ENCODE data around the gene LPGAT1. TPM values are rescaled to one million over a fixed set of nuclear protein-coding genes. Genes with fewer than 3 reads are reported as not detected.
A peak's percentile ranks its signal among the peaks of the same experiment; 100 is the strongest.
"Not testable (repeated sequence)": the region's sequence is repeated elsewhere in the genome, so short reads cannot be mapped to it uniquely, and the experiment has no call there.

Gene LPGAT1, protein sequence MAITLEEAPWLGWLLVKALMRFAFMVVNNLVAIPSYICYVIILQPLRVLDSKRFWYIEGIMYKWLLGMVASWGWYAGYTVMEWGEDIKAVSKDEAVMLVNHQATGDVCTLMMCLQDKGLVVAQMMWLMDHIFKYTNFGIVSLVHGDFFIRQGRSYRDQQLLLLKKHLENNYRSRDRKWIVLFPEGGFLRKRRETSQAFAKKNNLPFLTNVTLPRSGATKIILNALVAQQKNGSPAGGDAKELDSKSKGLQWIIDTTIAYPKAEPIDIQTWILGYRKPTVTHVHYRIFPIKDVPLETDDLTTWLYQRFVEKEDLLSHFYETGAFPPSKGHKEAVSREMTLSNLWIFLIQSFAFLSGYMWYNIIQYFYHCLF
- 22.0 and 27.6 TPM in 2 replicates for total RNA-seq (2014; rRNA removed; shearing (Covaris generic))

DNA sequence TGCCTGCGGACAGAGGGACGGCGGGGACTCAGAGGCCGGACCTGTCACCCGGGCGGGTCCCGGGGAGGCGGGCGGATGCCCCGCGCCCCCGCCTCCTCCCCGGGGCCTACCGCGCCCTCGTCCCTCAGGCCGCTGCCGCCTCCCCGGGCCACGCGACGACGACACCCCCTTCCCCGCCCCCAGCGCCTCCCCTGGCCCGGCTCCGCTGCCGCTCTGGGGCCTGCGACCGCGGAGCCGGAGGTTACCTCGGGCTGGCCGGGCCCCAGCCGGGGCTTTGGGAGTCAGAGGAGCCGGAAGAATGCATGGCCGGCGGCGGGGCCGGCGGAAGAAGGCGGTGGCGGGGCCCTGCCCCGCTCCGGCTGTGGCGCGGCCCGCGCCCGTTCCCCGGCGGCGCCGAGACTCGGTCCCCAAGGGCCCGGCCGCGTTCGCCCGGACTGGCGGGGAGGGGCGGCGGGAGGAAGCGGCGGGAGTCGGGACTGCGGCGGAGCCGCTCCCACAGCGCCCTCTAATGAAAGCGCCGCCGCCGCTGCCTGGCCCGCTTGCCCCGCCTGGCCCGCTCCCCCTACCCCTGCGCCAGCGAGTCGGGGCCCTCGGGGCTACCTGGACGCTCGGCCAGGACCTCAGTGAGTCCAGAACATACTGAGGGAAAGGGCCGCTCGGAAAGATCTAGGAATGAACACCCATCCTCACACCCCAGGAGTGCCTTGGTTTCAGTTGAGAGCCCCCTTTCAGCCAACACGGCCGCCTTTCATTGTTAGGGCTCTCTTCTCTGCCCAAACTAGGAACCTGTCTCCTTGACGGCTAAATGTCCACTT is at the start of gene LPGAT1:
Gene LPGAT1, minus strand, starts transcription at position 436 of the 815 bp plus-strand sequence. CDS start 1,467 bp downstream, outside the sequence.
- DNase-seq (ENCODE audit: low spot score): peak; percentile 14

DNA sequence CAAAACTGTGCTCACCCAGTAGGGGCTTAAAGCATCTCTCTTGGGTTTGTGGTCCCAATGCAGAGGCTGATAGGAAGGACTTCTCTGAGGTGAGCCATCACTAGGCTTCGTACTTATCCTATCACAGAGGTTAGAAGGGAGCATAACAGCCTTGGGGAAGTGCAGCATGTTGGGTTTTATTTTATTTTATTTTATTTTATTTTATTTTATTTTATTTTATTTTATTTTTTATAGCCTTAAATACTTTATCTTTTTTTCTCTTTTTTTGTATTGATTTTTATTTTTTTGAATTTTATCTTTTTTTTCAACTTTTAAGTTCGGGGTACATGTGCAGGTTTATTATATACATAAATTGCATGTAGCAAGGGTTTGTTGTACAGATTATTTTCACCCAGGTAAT is 48.9 kb upstream of the LPGAT1 start:
- DNase-seq (ENCODE audit: low spot score): no peak

DNA sequence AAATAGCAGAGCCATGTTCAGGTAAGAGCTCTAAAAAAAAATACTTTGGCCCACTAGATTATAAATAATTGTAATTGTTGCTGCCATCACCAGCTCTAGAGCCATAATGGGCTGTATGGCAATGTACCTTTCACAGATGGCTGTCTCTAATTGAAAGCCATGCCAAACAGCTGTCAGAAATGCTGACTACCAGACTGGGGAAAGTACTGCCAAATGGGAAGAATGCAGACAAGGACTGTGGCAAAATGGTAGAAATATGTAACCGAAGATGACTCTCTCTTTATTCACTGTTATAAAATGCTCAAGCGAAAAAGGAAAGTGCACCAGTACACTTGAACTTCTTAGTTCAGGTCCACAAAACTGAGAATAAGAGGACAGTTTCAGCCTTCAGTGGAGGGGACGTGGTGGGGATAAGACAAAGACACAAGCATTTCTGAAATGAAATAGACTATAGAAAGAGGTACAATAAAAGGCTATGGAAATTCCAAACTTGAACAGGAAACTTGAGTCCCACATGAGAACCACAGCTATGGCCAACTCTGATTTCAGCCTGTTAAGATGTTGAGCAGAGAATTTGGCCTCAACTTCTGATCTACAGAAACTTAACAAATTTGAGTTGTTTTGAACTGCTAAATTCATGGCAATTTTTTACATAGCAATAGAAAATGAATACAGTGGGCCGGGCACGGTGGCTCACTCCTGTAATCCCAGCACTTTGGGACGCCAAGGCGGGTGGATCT is 46.5 kb upstream of the LPGAT1 start:
- no peak for DNase-seq (ENCODE audit: low spot score)

DNA sequence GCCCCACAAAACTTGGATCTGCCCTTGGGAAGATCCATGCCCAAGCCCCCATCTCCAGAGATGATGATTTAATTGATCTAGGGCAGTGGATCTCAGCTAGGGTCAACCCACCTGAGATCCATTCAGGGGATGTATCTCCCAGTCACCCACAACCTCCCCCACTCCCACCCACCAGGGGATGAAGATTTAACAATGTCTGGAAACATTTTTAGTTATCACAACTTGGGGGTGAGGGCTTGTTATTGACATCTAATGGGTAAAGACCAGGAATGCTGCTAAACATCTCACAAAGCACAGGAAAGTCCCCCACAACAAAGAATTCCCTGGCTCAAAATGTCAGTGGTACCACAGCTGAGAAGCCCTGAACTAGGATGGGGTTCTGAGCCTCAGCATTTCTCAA is 45.0 kb upstream of the LPGAT1 start:
- DNase-seq (ENCODE audit: low spot score): no peak

DNA sequence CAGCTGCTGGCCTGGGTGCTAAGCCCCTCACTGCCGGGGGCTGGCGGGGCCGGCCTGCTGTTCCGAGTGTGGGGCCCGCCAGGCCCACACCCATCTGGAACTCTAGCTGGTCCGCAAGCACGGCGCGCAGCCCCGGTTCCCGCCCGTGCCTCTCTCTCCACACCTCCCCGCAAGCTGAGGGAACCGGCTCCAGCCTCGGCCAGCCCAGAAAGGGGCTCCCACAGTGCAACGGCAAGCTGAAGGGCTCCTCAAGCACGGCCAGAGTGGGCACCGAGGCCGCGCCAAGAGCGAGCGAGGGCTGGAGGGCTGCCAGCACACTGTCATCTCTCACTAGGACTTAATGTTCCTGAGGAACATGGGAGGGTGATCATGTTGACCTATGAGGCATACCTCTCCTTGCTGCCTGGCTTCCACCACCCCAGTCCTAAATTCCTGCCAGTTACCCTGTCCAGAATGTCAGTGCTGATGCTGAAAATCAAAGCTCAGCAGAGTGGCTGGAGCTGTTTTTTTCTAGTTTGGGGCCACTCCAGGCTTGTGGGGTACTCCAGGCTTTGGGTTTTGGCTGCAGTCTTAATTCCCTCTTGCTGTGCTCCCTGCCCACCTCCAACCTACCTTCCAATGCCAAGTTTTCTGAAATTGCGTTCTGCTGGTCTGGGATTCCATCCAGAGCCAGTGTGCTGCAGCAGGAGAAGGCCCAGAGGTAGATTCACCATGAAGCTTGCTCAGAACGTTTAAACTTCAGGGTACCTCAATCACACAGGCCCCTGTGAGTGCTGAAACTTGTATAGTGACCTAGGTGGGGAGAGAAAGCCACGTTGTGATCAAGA is 44.2 kb upstream of the LPGAT1 start:
- DNase-seq (ENCODE audit: low spot score): no peak

DNA sequence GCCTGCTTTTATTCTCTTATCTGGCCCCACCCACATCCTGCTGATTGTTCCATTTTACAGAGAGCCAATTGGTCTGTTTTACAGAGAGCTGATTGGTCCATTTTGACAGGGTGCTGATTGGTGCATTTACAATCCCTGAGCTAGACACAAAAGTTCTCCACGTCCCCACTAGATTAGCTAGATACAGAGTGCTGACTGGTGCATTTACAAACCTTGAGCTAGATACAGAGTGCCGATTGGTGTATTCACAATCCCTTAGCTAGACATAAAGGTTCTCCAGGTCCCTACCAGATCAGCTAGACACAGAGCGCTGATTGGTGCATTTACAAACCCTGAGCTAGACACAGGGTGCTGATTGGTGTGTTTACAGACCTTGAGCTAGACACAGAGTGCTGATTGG is 43.2 kb upstream of the LPGAT1 start:
- DNase-seq (ENCODE audit: low spot score): not testable (repeated sequence)

DNA sequence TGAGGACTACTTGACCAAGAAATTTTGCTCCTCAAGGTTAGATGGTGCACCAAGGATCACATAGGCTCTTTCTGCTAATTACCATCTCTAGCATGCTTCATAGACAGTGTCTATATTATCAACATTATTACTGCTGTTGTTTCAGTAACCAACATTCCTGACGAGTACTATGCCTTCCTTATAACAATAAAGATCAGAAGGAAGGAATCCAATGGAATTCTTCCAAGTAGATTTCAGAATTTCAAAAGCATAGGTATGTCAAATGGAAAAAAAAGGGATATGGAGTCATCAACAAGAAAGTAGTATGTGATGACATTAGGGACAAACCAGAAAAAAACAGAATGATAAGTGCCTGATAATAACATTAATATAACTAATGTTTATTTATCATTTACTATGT is 39.6 kb upstream of the LPGAT1 start:
- no peak for DNase-seq (ENCODE audit: low spot score)

DNA sequence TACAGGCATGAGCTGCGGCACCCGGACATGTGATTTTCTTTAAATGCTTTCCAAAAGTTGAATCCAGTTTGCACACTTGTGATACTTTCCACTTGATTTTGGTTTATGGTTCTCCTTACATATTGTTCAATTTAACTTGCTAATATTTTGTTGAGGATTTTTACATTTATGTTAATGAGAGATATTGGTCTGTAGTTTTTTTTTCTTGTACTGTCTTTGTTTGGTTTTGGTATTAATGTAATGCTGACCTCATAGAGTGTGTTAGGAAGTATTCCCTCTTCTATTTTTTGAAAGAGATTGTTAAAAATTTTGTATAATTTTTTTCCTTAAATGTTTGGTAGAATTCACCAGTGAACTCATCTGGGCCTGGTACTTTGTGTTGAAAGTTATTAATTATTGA is 34.6 kb upstream of the LPGAT1 start:
- DNase-seq (ENCODE audit: low spot score): no peak

DNA sequence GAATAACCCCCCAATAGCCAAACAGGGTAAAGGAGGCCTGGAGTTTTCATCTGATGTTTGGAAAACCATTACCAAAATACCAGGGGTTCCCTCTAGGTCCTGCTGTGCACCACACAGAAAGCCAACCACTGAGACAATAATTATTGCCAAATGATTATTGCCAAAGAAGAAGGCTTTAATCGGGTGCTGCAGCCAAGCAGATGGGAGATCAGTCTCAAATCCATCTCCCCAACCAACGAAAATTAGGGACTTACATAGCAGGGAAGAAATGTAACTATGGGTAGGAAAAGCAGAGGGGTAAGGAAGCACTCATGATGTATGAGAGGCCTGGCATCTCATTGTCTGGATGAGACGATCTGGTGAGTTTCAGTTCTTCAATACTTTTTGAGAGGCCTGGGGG is 28.8 kb upstream of the LPGAT1 start:
- no peak for DNase-seq (ENCODE audit: low spot score)

DNA sequence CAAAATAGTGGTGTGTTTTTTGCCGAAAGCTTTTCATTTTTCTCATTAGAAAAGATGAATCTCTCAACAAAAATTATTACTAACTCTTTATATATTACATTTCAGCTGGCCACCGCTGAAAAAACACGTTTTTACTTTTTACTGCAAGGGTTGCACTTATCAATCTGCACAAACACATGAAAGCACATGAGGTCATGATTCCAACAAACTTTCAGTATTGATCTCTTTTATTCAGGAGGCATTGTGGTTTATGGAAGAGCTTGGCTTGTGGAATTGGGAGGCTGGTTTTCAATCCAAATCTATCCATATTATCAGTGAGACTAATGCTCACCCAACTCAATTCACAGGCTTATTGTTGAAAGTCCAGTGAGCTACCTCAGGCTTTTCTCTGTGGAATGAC is 20.6 kb upstream of the LPGAT1 start:
- no peak for DNase-seq (ENCODE audit: low spot score)

DNA sequence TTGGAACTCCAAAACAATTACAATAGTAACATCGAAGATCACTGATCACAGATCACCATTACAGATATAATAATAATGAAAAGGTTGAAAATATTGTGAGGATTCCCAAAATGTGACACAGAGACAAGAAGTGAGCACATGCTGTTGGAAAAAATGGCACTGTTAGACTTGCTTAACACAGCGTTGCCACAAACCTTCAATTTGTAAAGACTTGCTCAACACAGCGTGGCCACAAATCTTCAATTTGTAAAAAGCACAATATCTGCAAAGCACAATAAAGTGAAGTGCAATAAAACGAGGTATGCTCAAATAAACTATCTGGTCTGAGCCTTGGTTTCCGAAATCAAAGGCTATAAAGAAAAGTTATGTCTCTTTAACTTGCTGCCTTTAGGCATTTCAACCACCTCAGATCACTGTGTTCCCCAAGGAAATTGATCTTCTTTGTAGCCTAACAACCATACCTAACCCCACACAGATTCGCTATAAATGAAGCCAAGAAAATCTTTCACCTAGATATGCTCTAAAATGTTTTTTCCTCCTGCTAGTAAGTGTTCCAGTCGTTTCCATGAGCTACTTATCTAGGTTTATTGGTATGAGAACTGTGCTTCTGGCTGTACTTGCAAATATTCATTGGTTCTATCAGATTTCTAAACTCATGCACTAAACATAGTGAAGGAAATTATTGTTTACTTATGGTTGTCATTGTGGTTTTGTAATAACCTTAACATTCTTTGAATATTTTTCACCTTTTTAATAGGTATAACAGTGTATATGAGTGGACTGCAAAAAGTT is 13.1 kb upstream of the LPGAT1 start:
- DNase-seq (ENCODE audit: low spot score): no peak

DNA sequence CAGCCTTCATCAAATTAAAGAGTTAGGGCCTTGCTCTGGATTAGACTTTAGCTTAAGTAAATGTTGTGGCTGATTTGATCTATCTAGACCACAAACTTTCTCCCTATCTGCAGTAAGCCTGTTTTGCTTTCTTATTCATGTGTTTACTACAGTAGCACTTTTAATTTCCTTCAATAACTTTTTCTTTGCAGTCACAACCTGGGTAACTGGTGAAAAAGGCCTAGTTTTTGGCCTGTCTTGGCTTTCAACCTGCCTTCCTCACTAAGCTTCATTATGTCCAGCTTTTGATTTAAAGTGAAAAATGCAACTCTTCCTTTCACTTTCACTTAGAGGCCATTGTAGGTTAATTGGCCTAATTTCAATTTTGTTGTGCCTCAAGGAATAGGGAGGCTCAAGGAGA is 12.5 kb upstream of the LPGAT1 start:
- peak; percentile 15 for DNase-seq (ENCODE audit: low spot score)

DNA sequence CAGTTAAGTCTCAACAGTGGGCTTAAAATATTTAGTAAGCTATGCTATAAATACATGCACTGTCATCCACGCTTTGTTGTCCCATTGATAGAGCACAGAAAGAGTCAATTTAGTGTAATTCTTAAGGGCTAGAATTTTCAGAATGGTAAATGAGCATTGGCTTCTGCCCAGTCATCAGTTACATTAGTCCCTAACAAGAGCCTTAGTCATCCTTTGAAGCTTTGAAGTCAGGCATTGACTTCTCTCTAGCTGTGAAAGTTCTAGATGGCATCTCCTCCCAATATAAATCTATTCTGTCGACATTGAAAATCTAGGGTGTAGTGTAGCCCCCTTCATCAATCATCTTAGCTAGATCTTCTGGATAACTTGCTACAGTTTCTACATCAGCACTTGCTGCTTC is 12.0 kb upstream of the LPGAT1 start:
- DNase-seq (ENCODE audit: low spot score): no peak

DNA sequence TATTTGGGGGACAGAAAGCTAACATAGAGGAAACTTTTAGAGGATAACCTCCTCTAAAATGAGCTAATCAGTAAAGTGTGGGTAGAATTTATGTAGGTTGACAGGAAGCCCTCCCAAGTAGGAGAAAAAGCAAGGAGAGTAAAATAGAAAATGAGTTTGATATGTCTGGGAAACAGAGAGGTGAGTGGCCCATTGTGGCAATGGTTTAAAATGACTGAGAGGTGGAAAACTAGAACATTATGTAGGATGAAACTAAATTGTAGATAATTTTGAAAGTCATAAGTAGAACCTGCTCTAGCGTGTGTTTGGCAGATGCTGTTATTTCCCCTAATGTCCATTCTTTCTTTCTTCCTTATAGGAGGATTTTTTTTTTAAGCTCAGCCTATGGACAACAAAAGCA is 8.5 kb upstream of the LPGAT1 start:
- DNase-seq (ENCODE audit: low spot score): no peak

DNA sequence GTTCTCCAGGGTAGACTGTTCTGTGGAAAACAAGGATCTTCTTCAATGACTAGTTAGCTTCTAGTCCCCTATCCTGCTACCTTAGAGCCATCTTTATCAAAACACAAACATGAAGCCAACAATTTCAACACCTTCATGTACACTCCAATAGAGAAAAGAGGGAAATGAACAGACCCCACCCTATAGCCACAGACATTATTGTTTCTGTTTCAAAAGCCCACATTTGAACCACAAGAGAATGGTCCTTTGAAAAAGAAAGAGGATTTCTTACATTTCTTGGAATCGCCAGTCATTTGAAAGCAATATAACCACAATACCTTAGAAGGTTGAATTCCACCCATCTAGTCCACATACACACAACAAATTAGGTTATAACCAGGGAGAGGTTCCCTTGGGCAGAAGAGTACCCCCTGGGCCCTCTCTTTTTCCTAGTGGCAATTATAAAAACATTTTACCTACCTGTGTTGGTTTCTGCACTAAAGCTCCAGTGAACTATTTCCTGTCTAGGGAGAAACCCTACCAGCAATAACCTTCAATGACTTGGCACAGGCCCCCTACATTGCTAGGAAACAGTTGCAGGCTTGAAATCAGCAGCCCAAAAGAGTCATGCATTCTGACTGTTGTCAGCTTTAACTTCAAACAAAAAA is 2.7 kb upstream of the LPGAT1 start:
- DNase-seq (ENCODE audit: low spot score): no peak

DNA sequence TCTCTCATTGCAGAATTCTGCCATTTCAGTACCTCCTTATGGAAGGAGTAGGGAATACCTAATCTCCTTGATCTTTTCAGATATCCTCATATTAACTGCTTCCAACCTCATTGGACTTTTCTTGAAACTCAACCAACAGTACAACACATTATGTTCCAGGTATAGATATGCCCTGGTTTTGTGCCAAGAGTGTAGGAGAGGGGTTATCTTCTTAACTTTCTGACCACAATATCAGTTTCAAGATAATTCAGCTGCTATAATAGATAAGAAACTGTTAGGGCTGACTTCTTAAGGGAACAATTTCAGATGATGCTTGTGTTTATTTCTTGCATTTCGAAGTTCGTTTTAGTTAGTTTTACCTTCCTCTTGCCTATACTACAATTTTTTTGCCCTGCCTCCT is 2.1 kb upstream of the LPGAT1 start:
- no peak for DNase-seq (ENCODE audit: low spot score)

DNA sequence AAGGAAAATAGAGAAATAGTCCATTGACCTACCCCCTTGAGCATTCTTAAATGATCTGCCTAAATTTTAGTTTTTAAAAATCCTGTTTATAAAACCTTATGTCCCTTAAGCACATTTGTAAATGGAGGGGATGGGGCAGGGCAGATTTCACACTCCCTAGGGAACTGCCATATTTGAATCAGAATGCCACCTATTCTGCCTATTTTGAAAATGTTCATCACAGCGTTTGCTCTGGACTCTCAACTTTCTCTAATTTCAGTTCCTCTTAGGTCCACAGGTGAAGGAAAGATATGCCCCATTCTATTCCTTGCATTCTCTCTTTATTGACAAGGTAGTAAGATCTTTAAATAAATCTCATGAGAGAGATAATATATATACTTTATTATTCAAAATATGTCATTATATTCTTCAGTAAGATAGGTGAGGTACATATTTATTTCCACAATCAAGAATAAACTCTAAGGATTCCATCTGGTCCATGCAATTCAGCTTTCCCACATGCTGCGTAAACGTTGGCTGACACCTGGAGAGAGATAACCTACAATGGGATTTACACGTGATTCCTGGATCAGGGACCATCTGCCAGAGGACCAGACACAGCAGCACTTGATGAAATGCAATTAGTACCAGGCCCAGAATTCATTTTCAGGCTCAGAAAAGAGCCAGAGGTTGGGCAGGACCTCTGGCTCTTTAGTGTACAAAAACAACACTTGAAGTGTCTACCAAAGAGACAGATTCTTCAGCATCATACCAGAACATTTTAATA is 1.2 kb upstream of the LPGAT1 start:
- no peak for DNase-seq (ENCODE audit: low spot score)

DNA sequence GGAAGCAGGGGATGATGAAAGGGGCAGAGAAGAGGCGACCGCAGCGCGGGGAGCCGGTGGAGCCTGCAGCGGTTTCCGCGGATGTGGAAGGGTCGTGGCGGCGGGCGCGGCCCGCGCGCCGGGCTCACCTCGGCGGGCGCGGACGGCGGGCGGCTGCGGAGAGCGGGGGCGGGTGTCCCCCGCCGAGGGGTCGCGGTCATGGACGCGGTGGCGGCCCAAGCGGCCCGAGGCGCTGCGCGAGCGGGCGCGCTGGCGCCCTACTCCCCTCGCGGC is 572 bp downstream of the LPGAT1 start:
- DNase-seq (ENCODE audit: low spot score): no peak

DNA sequence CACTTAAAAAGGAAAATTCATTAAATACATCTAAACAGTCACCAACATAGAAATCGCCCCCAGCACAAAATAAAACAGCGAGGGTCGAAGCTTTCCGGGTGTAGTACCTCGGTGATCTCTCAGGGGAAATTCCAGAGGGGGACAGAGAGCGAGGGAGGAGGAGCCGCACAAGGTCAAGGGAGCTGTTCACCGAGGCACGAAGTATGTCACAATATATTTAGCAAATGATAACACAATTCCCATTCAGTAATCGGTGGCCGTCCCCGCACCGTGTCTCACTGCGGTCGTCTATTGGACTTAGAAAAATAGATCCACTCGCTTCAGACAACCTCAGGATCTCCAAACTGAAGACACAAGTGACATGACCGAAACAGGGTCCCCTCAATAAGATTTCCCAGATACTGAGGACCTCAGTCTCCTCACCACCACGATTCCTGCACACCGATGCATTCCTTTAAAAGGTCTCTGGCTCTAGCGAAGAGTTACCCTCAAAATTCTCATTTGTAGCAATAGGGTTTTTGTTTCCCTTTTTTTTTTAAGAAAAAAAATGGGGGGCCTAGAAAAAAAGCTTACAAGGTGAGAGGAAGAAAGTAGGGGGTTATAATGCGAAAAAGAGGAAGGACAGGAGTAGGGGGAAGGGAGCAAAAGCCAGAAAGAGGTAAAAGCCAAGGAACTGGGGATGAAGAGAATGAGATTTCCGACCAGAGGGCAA is 1.1 kb downstream of the LPGAT1 start:
- DNase-seq (ENCODE audit: low spot score): peak; percentile 12

All from H4 (cell line).